ENCODE results near the gene POLE. TPM values are rescaled to one million over a fixed set of nuclear protein-coding genes. Genes with fewer than 3 reads are reported as not detected.

Gene POLE
- total and polyA plus RNA-seq, 2 experiments from 2014 or later, result 26.6 to 34.2 TPM

DNA sequence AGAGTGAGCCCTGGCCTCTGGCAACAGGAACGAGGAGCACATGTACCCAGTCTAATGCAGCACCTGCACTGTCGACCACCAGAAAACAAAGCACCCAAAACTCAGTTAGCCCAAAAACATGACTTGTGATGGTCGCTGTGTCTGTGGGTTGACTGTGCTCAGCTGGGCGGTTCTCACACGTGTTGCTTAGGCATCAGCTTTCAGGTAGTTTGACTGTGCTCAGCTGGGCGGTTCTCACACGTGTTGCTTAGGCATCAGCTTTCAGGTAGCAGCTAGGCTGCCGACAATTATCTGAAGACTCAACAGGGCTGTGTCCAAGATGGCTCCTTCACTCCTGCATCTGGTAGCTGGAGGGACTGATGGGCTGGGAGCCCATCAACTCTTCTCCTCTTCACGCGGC lies 75.5 kb downstream of the POLE start:
- DNase-seq (ENCODE audit: low spot score), result no peak
- Histone ChIP-seq H3K27me3 (peaks cover 36% of the 10 kb centered on the region), H4K20me1 (ENCODE audit: insufficient read depth, poor library complexity, severe bottlenecking) (no peaks in the 10 kb centered on the region), H3K9me2 (replicated peaks; ENCODE audit: insufficient read depth) (no peaks in the 10 kb centered on the region), H3K9me3 (ENCODE audit: low read depth) (no peaks in the 10 kb centered on the region), H3K4me3 (no peak overlapping the region), H3K36me3 (replicated peaks; ENCODE audit: insufficient read depth, low read depth) (no peaks in the 10 kb centered on the region), H3K4me2 (no peak overlapping the region), H3K79me2 (no peaks in the 10 kb centered on the region), H2AFZ (no peak overlapping the region), H3K27ac (no peak overlapping the region), H3K4me1 (ENCODE audit: insufficient read depth) (no peaks in the 10 kb centered on the region)
- 89% methylated on average over 10 of the region's 10 CpGs for WGBS (ENCODE audit: low lambda C conversion rate, missing lambda C conversion rate)
- no peak for TF ChIP-seq EZH2 (IDR thresholded peaks at IDR 0.05; ENCODE audit: borderline replicate concordance)
- TF ChIP-seq, protein P1, sequence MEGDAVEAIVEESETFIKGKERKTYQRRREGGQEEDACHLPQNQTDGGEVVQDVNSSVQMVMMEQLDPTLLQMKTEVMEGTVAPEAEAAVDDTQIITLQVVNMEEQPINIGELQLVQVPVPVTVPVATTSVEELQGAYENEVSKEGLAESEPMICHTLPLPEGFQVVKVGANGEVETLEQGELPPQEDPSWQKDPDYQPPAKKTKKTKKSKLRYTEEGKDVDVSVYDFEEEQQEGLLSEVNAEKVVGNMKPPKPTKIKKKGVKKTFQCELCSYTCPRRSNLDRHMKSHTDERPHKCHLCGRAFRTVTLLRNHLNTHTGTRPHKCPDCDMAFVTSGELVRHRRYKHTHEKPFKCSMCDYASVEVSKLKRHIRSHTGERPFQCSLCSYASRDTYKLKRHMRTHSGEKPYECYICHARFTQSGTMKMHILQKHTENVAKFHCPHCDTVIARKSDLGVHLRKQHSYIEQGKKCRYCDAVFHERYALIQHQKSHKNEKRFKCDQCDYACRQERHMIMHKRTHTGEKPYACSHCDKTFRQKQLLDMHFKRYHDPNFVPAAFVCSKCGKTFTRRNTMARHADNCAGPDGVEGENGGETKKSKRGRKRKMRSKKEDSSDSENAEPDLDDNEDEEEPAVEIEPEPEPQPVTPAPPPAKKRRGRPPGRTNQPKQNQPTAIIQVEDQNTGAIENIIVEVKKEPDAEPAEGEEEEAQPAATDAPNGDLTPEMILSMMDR (IDR thresholded peaks at IDR 0.05; ENCODE audit: poor library complexity), result no peak
- no peak for TF ChIP-seq EZH2phosphoT487 (IDR thresholded peaks at IDR 0.05; ENCODE audit: low read depth, severe bottlenecking, unreplicated experiment)

DNA sequence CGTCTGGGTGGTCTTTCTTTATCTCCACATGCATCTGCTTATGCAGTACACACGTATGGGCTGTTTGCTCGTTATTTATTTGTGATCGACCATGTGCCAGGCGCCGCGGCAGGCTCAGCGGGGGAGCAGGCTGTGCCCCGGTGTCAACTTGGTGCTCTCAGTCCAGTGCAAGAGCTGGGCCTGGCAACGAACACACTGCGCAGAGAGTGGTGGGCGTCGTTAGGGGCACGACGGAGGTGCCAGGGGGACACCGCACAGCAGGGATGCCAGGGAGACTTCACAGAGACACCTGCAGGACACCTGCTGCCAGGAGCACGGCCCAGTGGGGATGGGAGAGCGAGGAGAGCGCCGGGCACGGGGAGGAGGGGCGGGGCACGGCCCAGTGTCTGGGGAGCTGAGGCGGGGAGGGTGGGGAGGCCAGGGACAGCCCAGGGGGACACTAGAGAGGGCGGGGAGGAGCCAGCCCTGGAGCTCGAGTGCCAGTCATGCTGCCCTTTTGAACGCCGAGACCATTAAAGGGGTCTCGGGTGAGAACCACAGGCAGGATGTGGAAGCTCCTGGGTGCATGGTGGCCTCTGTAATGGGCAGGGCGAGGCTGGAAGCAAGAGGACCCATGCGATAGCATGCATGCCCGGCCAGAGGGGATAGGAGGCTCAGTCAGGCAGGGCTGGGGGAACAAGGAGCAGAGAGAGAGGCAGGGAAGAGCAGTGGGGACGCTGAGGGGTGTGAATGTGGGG lies 76.1 kb downstream of the POLE start:
- Histone ChIP-seq H3K4me3 (no peak overlapping the region), H3K9me2 (replicated peaks; ENCODE audit: insufficient read depth) (no peaks in the 10 kb centered on the region), H3K27me3 (peaks cover 38% of the 10 kb centered on the region), H3K9me3 (ENCODE audit: low read depth) (no peaks in the 10 kb centered on the region), H3K27ac (no peak overlapping the region), H2AFZ (no peak overlapping the region), H3K79me2 (no peaks in the 10 kb centered on the region), H3K4me2 (no peak overlapping the region), H4K20me1 (ENCODE audit: insufficient read depth, poor library complexity, severe bottlenecking) (no peaks in the 10 kb centered on the region), H3K4me1 (ENCODE audit: insufficient read depth) (no peaks in the 10 kb centered on the region), H3K36me3 (replicated peaks; ENCODE audit: insufficient read depth, low read depth) (no peaks in the 10 kb centered on the region)
- no peak for DNase-seq (ENCODE audit: low spot score)
- 90% methylated on average over 22 of the region's 33 CpGs for WGBS (ENCODE audit: low lambda C conversion rate, missing lambda C conversion rate)
- no peak for TF ChIP-seq EZH2phosphoT487 (IDR thresholded peaks at IDR 0.05; ENCODE audit: low read depth, severe bottlenecking, unreplicated experiment)
- no peak for TF ChIP-seq EZH2 (IDR thresholded peaks at IDR 0.05; ENCODE audit: borderline replicate concordance)
- TF ChIP-seq, protein P1 (IDR thresholded peaks at IDR 0.05; ENCODE audit: poor library complexity), result no peak

DNA sequence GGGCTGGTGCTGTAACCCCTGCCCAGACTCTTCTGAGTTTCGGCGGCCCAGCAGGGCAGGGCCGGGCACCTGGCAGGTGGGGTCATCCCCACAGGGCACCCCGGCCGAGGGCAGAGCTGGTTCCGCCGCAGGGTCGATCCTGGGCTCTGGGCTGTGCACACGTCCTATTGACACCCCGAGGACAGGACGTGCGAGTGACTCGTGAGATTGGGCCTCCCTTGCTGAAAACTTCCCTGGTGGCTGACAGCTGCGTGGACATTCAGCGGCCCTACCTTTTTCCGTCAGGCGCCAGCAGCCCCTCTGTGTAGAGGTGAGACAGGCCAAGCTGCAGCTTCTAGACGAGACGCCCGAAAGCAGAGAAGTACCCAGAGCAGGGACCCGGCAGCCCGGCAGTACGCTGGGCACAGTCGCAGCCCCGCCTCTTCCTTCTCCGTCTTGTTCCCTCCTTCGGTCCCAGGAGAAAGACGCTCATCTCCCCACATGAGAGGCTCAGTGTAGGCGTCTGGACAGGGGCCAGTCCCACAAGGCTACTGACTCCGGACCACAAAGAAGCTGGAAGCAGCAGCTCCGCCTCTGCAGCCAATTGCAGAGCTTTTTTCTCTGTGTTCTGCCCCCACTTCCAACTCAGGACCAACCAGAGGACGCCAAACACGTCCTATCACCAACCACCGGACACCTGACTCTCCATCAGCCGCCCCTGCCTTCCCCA lies 76.9 kb downstream of the POLE start, which contains the start of gene LRCOL1:
TSS of gene LRCOL1 (minus strand) at position 532 of the 709 bp plus-strand sequence. CDS start 4,331 bp downstream, outside the sequence.
- TF ChIP-seq EZH2phosphoT487 (IDR thresholded peaks at IDR 0.05; ENCODE audit: low read depth, severe bottlenecking, unreplicated experiment) (no peak), EZH2 (IDR thresholded peaks at IDR 0.05; ENCODE audit: borderline replicate concordance) (no peak)
- TF ChIP-seq, protein P1 (IDR thresholded peaks at IDR 0.05; ENCODE audit: poor library complexity), result no peak
- Histone ChIP-seq H3K36me3 (replicated peaks; ENCODE audit: insufficient read depth, low read depth) (no peaks in the 10 kb centered on the region), H3K27ac (no peak within 1 kb of the TSS), H3K79me2 (no peaks in the 10 kb centered on the region), H4K20me1 (ENCODE audit: insufficient read depth, poor library complexity, severe bottlenecking) (no peaks in the 10 kb centered on the region), H3K4me1 (ENCODE audit: insufficient read depth) (no peaks in the 10 kb centered on the region), H3K4me2 (no peak within 1 kb of the TSS), H3K4me3 (no peak within 1 kb of the TSS), H3K9me2 (replicated peaks; ENCODE audit: insufficient read depth) (no peaks in the 10 kb centered on the region), H3K27me3 (peaks cover 32% of the 10 kb centered on the region), H2AFZ (no peak within 1 kb of the TSS), H3K9me3 (ENCODE audit: low read depth) (no peaks in the 10 kb centered on the region)
- DNase-seq (ENCODE audit: low spot score), result no peak
- WGBS (ENCODE audit: low lambda C conversion rate, missing lambda C conversion rate), result 70% methylated on average over 34 of the region's 35 CpGs

All from hepatocyte (in vitro differentiated cells).